Fibroblast of lung (primary cell): ENCODE data around the gene RPS6KA2. TPM values are rescaled to one million over a fixed set of nuclear protein-coding genes. Genes with fewer than 3 reads are reported as not detected.

Source experiments
- DNase-seq, 2 donors: peaks; one replicate each; pipeline versions ENCODE4 v3.0.0 to v3.0.0-alpha.2; 2010; ENCODE audit warnings: low read depth in 2 of 2
- H2AFZ ChIP-seq: 2 replicates; pipeline ENCODE4 v1.5.1; 2012; ENCODE audit warnings: low read length, control low read depth, inconsistent platforms
- H3K27ac ChIP-seq: 2 replicates; pipeline ENCODE4 v1.5.1; 2011; ENCODE audit warnings: low read length, control low read depth; ENCODE audit not compliant: insufficient read depth
- H3K27me3 ChIP-seq: 2 replicates; pipeline ENCODE4 v1.5.1; 2011; ENCODE audit warnings: mild to moderate bottlenecking, low read length; ENCODE audit not compliant: control insufficient read depth, insufficient read depth
- H3K36me3 ChIP-seq: 2 replicates; pipeline ENCODE4 v1.5.1; 2011; ENCODE audit warnings: low read length; ENCODE audit not compliant: control insufficient read depth, insufficient read depth
- H3K4me1 ChIP-seq: 2 replicates; pipeline ENCODE4 v1.5.1; 2011; ENCODE audit warnings: low read length; ENCODE audit not compliant: control insufficient read depth, insufficient read depth; ENCODE audit errors: extremely low read depth
- H3K4me2 ChIP-seq: 2 replicates; pipeline ENCODE4 v1.5.1; 2011; ENCODE audit warnings: low read length, control low read depth; ENCODE audit not compliant: insufficient read depth; ENCODE audit errors: extremely low read depth
- H3K4me3 ChIP-seq, 4 experiments: fragments of 200-600 bp in 1 of 4; sonication (generic) in 1 of 4; replicated peaks in 1 of 4; 2 replicates each; pipeline ENCODE4 v1.5.1; 2011 to 2016; ENCODE audit warnings: low read length in 4 of 4, low read depth in 3 of 4, mild to moderate bottlenecking in 3 of 4, control low read depth in 2 of 4, inconsistent platforms in 1 of 4, mixed read lengths in 1 of 4; ENCODE audit not compliant: insufficient read depth in 1 of 4; ENCODE audit errors: control extremely low read depth in 1 of 4
- H3K79me2 ChIP-seq: 2 replicates; pipeline ENCODE4 v1.5.1; 2012; ENCODE audit warnings: mild to moderate bottlenecking, low read length, inconsistent platforms; ENCODE audit not compliant: control insufficient read depth, insufficient read depth
- H3K9ac ChIP-seq: 2 replicates; pipeline ENCODE4 v1.5.1; 2011; ENCODE audit warnings: mild to moderate bottlenecking, low read length, control low read depth; ENCODE audit not compliant: insufficient read depth
- H3K9me3 ChIP-seq: 2 replicates; pipeline ENCODE4 v1.5.1; 2012; ENCODE audit warnings: low read depth, low read length; ENCODE audit not compliant: control insufficient read depth, insufficient read depth
- H4K20me1 ChIP-seq: 2 replicates; pipeline ENCODE4 v1.5.1; 2011; ENCODE audit warnings: low read length; ENCODE audit not compliant: control insufficient read depth, insufficient read depth; ENCODE audit errors: extremely low read depth
- CTCF ChIP-seq, 2 donors: IDR thresholded peaks in 1 of 2; conservative IDR thresholded peaks in 1 of 2; 1 replicate in 1 of 2; 2 replicates in 1 of 2; pipeline ENCODE4 v1.5.1; 2011 to 2012; ENCODE audit warnings: low read length in 2 of 2, control low read depth in 1 of 2, inconsistent platforms in 1 of 2, low read depth in 1 of 2, mild to moderate bottlenecking in 1 of 2
- EZH2 ChIP-seq: IDR thresholded peaks from 2 replicates; pipeline ENCODE4 v1.5.1; 2012; ENCODE audit warnings: low read length, control low read depth, mild to moderate bottlenecking; ENCODE audit errors: missing control alignments
- polyA plus RNA-seq, 2 donors: library from polyadenylated mRNA; depleted of rRNA in 1 of 2; stranded (reverse) in 1 of 2; unstranded in 1 of 2; fragments of >200 nt; gene quantifications; 2 replicates each; pipeline ENCODE4 v1.2.1, GENCODE V29; 2011 to 2012; ENCODE audit warnings: missing spikeins in 1 of 2
- total RNA-seq: library from RNA; depleted of rRNA; stranded (reverse); fragments of >200 nt; gene quantifications from 2 replicates; pipeline ENCODE4 v1.2.1, GENCODE V29; 2014

Gene RPS6KA2
- total and polyA plus RNA-seq, 2 donors (not counting 1 experiment from before 2014, with no cell fraction given), result 66.8 to 116 TPM

DNA sequence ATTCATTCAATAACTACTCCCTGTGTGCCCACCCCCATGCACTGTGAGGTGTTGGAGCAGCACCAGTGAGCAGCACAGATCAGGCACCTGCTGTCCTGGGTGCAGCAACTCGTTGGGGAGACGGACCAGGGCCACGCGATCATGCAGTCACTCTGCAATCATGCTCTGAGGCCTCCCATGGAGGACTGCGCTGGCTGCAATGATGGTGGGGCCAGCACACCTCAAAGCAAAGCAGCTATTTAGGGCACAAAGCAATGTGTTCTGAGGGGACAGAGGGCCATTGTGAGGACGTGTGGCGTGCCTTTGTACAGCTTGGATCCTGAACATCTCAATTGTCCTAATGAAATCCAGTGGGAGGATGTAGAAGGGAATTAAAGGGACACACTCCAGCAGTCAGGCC lies 203.3 kb downstream of the RPS6KA2 start:
- TF ChIP-seq EZH2 (no peak), CTCF (conservative IDR thresholded peaks at IDR 0.05 in 1 of 2, IDR thresholded peaks at IDR 0.05 in 1 of 2; ENCODE audit: low read depth in 1 of 2, low read length in 2 of 2) (no peak)
- Histone ChIP-seq H3K4me2 (no peak overlapping the region), H3K79me2 (no peaks in the 10 kb centered on the region), H3K9ac (no peak overlapping the region), H3K4me3 (no peak overlapping the region), H3K4me1 (no peaks in the 10 kb centered on the region), H3K36me3 (peaks cover 12% of the 10 kb centered on the region), H4K20me1 (no peaks in the 10 kb centered on the region), H3K27ac (no peak overlapping the region), H2AFZ (no peak overlapping the region), H3K9me3 (no peaks in the 10 kb centered on the region), H3K27me3 (no peaks in the 10 kb centered on the region)
- DNase-seq, result no peak

- H3K27ac ChIP-seq, result no peak overlapping the region
- no peak for DNase-seq
- no peaks in the 10 kb centered on the region for H3K79me2 ChIP-seq
- no peak overlapping the region for H3K4me3 ChIP-seq
- no peaks in the 10 kb centered on the region for H3K4me1 ChIP-seq
- H2AFZ ChIP-seq, result no peak overlapping the region
- H4K20me1 ChIP-seq, result no peaks in the 10 kb centered on the region
- no peaks in the 10 kb centered on the region for H3K27me3 ChIP-seq
- peaks cover 14% of the 10 kb centered on the region for H3K36me3 ChIP-seq
- no peak overlapping the region for H3K4me2 ChIP-seq
- no peaks in the 10 kb centered on the region for H3K9me3 ChIP-seq
- no peak overlapping the region for H3K9ac ChIP-seq
- TF ChIP-seq EZH2 (no peak), CTCF (conservative IDR thresholded peaks at IDR 0.05 in 1 of 2, IDR thresholded peaks at IDR 0.05 in 1 of 2; ENCODE audit: low read depth in 1 of 2, low read length in 2 of 2) (no peak)
These were observed 203.9 kb downstream of the RPS6KA2 start for GRCh38 chr6:166423051-166423745.

GRCh38 chr6:166422201-166422940 lies 204.7 kb downstream of the RPS6KA2 start:
- Histone ChIP-seq H3K4me1 (no peaks in the 10 kb centered on the region), H3K4me2 (no peak overlapping the region), H3K36me3 (peaks cover 14% of the 10 kb centered on the region), H3K4me3 (no peak overlapping the region), H3K9ac (no peak overlapping the region), H3K9me3 (no peaks in the 10 kb centered on the region), H3K27ac (no peak overlapping the region), H3K79me2 (no peaks in the 10 kb centered on the region), H3K27me3 (no peaks in the 10 kb centered on the region), H2AFZ (no peak overlapping the region), H4K20me1 (no peaks in the 10 kb centered on the region)
- no peak for DNase-seq
- no peak for TF ChIP-seq CTCF (conservative IDR thresholded peaks at IDR 0.05 in 1 of 2, IDR thresholded peaks at IDR 0.05 in 1 of 2; ENCODE audit: low read depth in 1 of 2, low read length in 2 of 2)
- TF ChIP-seq EZH2, result no peak
